DMS153 (cell line): Measurements from ENCODE around the gene ELMO1.

ENCODE experiments used
- DNase-seq: peaks from one replicate; lab custom pipeline; 2025; lab: John Stamatoyannopoulos, UW

ELMO1 gene

DNA sequence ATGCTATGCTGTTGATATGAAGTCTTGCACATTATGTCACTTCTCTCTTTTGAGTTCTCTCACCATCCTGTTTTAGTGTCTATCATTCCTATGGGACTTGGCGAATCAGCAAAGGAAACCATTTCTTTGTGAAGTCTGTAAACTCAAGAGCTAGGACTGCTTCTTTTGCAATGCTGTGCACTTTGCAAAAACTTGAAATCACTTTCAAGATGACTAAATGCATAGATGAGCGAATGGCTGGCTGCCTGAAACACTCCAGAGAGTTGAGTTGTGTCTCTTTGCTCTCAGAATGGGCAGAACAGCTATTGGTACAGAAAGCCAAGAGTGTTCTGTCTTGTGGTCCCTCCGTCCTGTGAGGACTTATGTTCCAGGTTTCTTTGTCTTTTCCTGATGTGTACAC is 18.3 kb upstream of the ELMO1 start:
- DNase-seq: no peak

DNA sequence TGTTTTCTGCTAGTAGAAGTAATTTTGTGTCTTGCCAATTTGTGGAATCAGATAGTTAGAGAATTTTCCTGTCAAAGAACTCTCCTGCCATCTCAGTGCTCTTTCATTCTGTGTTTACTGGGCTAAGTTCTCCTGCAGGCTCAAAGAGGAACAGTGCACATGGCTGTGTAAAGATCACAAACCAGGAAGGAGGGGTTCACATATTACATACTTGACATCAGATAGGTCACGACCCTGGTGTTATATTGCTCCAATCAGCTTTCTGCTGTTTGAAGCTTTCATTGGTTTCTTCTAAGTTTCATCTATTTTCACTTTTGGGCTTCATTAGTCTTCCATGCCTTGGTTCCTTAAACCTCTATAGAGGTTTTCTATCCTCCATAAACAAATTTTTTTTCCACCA is 13.5 kb upstream of the ELMO1 start:
- DNase-seq: no peak

DNA sequence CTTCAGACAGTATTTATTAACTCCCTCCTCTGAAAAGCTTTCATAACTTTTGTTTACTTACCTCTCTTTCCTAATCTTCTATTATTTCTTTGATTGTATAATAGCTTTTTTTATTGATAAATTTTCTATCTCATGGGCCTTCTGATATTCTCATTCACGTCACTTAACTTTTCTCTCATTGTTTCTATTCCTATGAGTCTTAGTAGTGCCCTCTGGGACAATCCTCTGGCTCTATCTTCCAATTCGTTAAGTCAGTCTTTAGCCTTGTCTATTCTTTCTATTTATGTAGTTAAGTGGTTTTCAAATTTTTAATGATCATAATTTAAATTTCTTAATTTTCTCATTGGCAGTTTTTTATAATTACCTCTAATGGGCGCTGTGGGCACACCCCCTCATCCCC is 6.4 kb upstream of the ELMO1 start:
- DNase-seq: no peak

DNA sequence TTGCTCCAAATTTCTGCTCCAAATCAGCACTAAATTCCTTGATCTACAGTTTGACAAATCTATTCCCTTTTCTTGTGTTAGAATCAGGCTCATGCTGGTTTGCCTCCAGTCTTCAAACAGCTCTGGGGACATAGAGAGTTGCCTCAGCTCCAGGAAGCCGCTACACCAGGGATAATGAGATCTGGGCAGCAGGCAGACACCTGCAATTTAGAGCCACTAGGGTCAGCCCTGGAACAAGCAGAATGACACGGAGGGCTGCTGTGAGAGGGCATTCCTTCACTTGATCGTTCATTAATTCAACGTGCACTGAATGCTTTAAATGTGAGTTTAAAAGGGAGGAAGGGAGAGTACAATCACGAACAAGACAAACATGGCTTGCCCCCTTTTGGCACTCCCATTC is 3.7 kb upstream of the ELMO1 start:
- DNase-seq: no peak

DNA sequence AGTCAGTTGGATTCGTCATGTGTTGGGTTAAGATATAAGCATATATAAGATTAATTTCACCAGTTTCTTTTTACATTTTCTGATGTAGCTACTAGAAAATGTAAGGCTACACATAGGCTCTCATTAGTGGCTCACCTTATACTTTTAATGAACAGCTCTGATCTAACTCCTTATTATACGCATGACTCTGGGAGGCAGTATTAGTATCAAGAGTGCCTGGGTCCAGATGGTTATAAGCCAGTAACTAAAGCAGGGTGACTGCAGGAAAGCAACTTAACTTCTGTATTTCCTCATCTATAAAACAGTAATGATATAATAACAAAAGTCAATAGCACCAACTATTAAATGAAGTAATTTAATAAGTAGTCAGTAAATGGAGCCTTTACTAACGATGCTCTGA is 1.4 kb upstream of the ELMO1 start:
- DNase-seq: no peak

DNA sequence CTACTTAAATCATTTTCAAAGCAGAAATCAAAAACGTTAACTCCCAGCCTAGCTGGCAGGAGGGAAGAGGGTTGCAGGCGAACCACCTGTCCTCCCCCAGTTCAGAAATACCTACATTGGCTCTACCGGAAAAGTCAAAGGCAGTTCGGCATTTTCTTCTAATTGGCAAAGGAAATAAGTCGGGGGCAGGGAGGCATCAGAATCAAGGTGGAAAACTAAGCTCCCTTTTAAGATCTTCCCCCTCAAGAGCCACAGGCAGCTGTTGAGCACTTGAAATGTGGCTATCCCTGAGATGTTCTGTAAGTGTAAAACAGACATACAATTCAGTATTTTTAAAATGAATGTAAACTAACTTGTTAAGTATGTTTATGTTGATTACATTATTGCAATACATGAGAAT is 957 bp upstream of the ELMO1 start:
- DNase-seq: no peak

DNA sequence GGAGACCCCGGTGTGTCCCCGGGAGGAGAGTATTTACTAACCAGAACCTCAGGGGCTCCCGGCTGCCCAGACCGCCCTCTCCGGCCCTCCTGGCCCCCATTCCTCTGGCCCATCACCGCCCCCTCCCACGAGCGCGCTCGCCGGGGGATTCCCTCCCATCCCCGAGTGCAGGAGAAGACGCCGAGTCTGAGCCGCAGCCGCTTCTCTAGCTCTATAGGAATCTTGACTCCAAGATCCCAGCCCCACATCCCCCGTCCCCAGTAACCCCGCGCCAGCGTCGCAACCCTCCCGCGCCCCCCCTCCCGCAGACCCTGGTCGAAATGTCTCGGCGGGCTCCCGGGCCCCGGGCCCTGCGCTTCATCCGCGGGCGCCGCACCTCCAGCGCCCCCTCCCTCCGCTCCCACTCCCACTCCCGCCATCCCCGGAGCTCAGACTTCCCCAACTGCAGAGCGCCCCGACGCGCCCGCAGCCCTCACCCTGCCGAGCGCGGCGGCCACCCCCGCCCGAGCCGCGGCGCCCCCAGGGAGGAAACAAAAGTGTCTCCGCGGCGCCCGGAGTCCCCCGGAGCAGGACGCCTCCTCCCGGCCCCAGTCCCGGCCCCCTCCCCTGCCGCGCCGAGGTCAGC is 541 bp downstream of the ELMO1 start:
- no peak for DNase-seq

DNA sequence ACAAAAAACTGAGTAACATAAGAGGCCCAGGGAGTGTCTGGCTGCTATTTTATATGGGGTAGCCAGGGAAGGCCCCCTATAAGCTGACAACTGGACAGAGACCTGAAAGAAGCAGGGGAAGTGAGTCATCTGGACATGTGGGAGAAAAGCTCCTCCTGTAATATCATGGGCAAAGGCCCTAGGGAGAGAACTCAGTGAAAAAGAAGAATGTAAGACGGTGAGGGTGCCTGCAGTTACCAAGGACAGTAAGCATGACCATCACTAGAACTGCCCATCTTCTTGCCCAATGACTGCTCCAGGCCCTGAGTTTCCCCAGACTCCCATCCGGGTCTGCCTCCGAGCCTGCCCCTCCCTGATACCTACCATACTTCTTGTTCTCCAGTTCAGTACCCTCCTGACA is 2.3 kb downstream of the ELMO1 start:
- DNase-seq: no peak

DNA sequence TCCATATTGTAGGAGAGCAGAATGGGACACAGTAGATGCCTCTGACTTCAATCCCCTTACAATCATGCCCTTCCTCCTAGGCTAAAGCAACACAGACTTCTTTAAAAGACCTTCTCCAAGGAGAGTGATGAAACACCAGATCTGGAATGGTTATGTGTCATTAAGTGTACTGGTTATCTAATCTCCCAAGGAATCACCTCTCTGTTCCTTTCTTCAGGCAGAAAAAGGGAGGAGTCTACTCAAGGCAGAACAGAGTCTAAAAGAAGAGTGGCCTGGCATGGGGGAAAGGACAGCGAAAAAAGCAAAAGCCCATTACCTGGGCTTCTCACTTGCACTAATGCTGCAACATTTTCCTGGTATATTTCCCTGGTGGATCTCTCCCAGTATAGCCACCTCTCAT is 2.9 kb downstream of the ELMO1 start:
- DNase-seq: no peak

DNA sequence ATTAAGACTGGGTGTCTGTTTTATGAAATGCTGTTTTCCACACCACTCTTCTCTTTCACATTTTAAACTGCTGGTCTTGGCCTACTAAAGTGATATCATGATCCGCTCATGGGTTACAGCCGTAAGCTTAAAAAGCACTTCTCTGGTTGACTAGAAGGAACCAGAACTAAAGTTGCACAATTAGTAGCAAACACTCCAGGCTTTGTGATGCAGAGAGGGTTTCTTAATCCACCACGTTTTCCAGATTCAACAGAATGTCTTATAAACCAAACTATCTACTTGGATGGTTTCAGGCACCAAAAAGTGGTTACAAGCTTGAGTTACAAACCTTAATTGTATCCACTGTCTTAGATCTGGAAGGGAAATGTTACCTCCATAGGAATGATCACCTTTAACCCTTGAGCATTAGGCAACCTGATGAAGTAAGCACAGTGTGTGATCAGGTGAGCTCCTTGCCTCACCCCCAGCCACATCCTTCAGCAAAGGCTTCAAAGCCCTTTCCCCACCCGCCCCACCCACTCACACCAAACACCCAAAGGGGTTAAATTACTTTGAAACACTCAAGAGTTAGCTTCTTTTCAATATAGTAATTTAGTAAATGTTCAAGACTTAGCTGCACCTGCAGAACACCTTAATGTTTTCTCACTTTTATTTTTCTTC is 3.5 kb downstream of the ELMO1 start:
- DNase-seq: no peak

DNA sequence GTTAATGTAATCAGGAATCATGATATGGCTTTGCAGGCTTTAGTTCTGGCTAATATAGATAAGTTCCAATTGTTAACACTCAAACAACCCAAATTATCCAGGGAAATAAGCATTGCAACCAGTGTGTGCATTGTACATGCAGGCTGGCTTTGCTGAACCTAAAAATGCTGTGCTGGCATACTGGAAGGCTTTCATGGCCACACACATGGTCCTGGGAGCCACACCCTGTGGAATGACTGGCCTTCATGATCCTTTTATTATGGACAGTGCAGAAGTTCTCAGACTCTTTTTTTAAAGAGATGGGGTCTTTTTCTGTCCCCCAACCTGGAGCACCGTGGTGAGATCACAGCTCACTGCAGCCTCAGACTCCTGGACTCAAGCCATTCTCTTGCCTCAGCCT is 5.0 kb downstream of the ELMO1 start:
- DNase-seq: no peak

DNA sequence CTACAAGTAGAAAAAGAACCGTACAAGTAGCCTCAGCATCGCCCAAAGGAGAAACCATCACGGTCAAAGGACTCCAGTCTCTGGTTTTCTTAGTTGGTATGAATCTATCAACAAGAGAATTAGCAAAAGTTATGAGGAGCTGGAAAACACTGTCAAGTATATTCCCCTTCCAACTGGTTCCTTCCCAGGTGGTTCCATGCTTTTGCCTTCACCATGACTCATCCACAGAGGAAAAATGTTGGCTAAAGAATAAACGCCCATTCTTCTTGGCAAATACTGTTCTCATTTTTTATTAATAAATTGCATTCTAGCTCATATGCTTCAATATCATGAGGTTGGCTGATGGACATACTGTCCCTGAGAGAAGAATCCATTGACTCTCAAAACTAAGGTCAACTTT is 6.4 kb downstream of the ELMO1 start:
- no peak for DNase-seq

DNA sequence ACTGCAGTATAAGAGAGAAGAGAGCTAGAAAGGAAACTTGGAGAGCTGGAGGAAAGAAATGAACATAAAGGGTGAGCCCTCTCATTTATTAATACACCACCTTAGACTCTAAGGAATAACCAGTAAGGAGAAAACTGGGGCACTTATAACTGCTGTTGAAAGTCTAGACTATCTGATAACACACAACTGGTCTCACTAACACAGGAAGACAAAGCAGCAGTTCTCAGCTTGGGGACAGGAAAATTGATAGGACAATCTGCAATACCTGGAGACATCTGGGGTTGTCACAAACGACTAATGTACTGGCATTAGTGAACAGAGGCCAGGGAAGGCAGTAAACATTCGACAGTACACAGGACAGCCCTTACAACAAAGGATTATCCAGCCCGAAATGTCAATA is 6.8 kb downstream of the ELMO1 start:
- DNase-seq: no peak

DNA sequence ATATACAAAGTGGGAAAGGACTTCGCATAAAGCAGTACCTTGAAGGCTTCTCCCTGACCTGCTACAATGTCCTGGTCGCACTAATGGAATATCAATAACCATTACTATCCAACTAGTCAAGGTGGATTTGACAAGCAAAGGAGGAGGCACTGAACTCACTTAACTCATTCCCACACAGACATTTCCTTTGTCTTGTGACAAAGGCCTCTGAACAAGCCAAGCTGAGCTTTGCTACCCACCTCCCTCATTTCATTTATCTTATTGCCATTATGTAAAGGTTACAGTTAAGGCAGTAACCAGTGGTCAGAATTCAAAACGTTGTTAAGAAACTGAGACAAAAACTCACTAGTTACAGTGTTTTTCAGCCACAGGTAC is 7.3 kb downstream of the ELMO1 start:
- no peak for DNase-seq

DNA sequence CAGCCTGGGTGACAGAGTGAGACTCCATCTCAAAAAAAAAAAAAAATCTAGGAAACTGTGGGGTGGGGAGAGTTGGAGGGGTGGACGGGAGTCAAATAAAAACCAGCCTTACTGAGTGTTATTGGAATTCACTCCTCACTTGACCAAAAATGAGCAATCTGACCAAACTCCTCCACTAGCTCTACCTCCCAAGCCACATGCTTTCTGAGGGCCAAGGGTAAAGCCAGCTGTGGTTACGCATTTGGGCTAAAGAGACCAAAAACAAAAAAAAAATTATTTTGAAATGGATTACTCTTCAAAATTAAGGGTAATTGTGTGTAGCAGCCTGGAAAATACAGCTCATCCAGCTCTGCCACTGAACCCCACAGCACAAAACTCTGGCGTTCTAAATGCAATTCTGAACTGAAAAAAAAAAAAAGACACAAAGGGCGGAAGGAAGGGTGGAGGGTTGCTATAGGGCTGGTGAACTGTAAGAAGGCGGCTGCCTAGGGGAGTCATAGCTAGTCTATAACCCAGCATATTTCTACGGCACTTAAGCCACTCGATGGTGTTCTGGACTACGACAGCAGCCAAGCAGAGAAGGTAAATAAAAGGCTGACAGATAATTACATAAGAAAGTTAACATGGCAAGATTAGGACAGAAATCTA is 7.8 kb downstream of the ELMO1 start:
- no peak for DNase-seq

DNA sequence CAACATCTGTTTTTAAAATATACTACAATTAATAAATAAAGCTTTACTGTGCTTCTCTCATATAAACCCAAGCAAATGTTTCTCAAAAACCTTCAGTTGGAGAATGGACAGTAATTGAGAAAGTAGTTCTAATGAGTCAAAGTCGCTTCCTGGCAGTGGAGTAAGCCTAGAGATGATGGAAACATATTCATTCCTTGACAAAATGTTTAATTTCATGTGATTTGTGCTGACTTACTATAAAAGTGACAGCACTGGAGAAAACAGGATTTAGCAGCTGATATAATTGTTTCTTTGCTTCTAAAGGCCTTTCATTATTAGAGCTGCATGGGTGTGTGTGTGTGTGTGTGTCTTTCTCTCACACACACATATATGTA is 9.0 kb downstream of the ELMO1 start:
- no peak for DNase-seq

DNA sequence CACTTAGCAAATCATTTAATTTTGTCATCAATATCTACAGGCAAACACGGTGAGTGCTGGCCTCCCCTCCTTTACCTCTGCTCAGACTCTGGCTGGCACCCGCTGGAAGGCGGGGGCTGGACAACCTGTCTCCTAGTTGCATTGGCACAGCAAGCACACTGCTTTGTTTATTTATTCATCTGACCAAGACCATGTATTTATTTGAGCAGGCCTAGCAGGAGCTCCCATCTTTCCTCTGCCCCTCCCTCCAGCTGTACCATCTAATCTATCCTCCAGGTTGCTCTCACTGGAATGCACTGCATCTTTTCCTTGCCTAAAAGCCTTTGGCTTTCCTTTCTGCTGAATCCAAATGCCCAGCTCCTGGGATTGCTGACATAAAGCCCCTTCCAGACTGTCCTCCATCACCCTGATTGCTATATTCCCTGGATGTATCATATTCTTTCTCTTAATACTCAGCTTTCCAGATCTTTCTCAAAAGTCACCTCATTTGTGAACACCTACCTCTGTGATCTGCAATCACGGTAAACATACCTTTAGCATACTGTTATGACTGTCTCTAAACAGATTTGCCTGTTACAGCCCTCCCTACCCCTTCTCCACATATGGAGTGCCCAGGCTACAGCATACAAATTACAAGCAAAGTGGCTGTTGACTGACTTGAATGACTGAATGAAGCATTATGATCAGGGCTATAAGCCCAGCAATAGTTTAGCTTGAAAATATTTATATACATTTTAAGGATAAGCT is 9.6 kb downstream of the ELMO1 start:
- no peak for DNase-seq

DNA sequence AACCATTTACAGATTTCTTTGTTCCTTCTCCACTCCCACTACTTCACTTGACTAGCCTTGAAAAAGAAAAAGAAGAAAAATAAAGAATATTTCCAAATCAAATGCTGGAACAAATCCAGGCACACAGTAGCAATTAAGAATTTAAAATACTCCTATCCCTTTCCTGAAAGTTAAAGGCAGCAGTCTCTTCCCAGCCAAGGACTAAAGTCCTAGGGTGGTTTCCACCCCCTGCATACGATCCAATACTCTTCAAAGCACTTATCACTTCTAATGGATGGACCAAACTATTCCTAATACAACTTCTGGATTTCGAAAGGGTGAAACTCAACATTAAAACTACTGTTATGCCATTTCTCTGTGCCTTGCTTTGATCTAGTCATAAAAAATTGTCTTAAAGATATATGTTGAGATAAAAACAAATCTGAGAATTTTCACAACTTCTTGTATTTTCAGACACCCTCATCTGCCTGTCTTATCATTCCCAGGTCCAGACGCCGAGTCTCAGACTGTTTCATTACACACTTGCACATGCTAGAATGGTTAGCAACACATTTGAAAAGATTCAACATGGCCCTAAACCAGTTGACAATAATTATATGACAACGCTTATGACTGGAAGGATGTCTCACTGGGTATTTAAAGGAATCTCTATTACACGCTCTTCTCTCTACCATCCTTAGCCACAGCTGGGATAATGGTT is 13.4 kb downstream of the ELMO1 start:
- no peak for DNase-seq

DNA sequence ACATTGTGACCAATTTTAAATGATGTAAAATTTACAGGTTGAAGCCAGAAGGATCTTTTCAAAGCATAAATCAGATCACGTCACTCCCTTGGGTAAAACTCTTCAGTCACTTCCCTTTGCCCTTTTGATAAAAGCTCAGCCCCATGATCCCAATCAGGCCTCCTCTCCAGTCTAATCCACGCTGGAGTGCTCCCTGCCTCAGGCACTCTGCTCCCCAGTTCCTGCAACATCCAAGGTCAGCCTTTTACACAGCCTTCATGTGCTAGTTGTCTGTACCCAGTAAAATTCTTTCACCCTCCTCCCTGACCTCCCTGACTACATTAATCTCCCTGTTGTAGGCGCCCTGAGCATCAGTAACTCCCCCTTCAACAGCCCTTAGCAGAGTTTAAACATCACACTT is 14.1 kb downstream of the ELMO1 start:
- no peak for DNase-seq

DNA sequence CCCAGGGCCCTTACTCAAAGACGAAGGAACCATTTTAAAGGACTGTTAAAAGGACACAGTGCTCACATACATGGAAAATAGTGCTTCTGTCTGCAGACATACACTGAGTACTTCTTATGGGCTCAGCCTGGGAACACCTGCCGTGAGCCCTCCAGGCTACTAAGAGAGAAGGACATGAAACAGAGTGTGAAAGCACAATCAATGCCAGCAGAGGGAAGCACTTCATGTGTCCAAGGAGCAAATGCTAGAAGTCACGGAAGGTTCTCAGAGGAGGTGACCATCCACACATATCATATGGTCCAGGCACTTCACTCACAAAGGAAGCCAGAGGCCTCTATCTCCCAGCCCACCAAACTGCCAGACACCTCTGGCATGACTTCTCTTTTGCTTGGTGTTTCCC is 15.5 kb downstream of the ELMO1 start:
- no peak for DNase-seq

DNA sequence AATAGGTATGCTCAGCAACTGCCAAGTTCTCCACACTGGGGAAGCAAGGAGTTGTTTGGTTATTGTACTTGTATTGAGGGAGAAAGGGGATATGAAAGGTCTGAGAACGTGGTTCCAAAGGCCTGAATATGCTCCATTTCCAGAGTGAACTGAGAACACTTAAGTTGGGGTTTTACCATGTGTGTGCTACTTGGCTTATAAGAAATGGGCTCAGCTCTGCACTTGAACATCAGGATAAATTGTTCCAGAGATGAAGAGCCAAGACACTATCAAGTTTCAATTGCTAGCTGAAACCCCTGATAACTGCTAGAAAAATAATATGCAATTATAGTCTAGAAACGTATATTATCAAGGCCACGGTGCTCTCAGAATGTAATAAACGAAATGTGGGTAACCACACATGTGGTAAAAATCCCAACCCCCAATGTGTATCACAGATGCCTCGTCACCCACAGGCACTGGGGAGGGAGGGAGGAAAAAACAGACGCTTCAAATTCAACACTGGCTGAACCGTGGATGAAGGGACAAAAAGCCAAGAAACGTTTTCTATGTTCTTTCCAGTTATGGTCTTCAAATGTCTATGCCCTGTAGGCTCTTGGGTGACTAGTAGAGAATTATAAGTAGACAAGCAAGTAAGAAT is 16.3 kb downstream of the ELMO1 start:
- DNase-seq: no peak

DNA sequence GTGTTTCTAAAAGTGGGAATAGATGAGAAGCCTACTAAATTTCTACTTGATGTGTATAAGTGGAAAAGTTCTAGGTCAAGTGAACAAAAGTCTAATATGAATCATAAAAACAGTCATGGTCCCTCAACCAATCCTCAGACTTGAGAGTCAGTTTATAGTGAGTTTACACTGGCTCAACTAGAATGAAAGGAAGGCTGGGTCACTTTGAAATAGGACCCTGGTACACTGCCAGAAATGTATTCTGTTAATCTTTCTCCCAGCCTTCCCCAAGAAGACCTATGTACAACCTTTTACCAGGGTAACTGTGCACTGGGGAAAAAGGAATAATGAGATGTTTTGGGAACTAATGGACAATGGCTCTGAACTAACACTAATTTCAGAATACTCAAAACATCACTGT is 17.3 kb downstream of the ELMO1 start:
- DNase-seq: no peak
